Right lung (tissue), 5 donors: ENCODE data around the gene SEC14L1. TPM values are rescaled to one million over a fixed set of nuclear protein-coding genes. Genes with fewer than 3 reads are reported as not detected.
"Not testable (repeated sequence)": the region's sequence is repeated elsewhere in the genome, so short reads cannot be mapped to it uniquely, and the experiment has no call there.

Source experiments
- DNase-seq, 2 donors: peaks; one replicate each; pipeline ENCODE4 v3.0.0-alpha.2; 2013
- polyA plus RNA-seq, 5 donors: library from polyadenylated mRNA; unstranded; fragments of 120-200 nt; gene quantifications; one replicate each; pipeline versions ENCODE4 v1.2.1 to v1.2.3, GENCODE V29; 2013; ENCODE audit warnings: inconsistent platforms in 1 of 5, low replicate concordance in 1 of 5; ENCODE audit not compliant: insufficient read length in 5 of 5, insufficient read depth in 1 of 5

Gene SEC14L1
- polyA plus RNA-seq, 5 donors: 78.0 to 93.8 (median 81.1) TPM

DNA sequence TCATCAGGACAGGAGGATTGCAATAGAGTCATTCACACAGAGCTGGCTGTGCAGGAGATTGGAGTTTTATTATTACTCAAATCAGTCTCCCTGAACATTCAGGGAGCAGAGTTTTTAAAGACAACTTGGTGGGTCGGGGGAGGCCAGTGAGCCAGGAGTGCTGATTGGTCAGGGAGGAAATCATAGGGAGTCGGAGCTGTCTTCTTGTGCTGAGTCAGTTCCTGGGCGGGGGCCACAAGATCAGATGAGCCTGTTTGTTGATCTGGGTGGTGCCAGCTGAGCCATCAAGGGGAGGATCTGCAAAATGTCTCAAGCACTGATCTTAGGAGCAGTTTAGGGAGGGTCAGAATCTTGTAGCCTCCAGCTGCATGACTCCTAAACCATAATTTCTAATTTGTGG is 2.9 kb upstream of the SEC14L1 start:
- DNase-seq: not testable (repeated sequence)

DNA sequence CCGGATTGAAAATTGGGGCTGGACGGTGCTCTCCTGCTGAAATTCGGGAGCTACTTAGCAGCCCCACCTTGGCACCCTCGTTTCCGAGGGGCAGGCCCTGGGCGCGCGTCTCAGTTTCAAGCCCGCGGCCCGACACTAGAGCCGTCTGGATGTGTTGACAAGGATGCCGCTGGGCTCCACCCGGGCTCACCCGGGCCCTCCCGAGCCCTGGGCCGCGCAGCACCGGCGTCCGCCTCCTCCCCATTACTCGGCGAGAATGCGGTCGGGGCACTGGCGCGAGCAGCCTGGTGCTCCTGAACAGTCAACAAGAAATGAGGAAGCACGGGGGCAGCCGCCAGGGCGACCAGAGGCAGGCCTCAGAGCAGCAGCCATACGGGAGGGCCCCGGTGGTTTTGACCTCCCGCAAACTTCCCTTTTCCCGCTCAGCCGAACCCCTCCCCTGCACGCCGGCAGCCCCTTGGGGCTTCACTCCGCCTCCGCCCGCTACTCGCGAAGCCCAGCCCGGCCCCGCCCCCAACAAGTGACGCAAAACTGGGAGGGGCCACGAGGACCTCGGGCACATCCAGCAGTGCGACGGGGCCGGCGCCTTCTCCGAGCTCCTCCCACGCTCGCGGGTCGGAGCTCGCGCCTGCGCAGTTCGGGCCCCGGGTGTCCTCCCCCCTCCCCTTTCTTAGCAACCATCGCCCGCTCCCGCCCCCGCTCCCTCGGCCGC is 447 bp upstream of the SEC14L1 start:
- peak; percentile 99 to 100 for DNase-seq

DNA sequence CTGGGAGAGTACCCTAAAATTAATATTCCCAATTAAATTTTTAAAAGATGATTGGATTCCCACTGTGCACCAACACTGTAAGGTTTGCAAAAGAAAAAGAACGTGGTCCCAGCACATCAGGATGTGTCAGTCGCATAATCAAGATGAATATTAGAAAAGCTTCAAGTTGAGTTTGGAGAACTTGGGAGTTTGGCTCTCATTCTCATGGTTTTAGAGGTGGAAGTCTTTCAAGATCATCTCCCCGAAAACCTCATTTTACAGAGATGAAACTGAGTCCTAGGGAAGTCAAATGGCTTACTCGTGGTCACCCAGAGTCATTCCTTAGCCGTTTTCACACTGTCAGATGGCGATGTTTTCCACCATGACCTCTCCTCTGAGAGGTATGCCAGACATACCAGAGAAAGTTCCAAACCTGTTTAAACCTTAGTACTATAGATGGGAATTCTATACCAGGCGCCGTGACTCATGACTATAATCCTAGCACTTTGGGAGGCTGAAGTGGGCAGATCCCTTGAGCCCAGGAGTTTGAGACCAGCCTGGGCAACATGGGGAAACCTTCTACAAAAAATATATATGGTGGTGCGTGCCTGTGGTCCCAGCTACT is 1.2 kb downstream of the SEC14L1 start:
- DNase-seq: no peak

DNA sequence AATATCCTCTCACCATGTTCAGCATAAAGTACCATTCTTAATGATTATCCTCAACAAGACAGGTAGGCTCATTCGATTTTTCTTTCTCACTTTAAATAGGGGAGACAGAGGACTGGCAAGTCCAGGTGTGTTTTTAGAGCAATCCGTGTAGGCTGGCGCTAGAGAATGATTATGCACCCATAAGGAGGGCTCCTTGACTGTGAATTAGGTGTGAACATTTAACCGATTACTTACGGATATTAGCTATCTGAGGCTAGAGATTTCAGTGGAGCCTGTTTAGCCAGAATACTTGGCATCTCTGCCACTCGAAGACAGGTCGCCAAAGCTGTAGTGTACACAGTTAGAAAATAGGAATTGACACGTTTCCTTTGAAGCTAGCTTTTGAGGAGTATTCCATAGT is 1.9 kb downstream of the SEC14L1 start:
- DNase-seq: no peak

DNA sequence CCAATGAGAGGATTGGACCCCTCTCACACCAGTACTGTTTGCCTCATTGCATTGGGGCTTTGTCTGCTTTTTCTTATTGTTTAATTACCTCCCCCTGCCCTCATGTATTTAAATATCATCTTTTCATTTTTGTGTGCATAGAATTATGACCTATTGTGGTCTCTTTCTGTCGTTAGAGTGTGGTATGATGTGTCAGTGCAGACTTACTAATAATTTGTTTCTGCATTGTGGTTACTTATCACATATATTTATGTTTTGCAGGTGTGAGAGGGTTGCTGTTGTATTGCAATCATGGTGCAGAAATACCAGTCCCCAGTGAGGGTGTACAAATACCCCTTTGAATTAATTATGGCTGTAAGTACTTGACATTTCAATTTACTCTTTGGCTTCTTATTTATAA is 2.5 kb downstream of the SEC14L1 start:
- no peak for DNase-seq

DNA sequence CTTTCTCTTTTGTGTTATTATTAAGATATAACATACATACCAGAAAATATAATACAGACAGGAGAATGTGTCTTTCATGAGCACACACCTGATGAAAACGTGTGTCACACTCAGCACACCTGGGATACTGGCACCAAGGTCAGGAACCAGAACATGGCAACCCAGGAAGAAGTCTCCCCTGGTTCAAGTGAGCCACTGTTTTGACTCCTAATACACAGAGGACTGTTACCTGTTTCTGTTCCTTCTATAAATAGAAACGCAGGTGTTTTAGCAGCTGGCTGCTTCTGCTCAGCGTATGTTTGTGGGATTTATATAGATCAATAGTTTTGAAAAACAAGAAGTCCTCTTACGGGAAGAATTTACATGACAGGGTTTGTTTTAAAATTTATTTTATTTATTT is 3.5 kb downstream of the SEC14L1 start:
- no peak for DNase-seq

DNA sequence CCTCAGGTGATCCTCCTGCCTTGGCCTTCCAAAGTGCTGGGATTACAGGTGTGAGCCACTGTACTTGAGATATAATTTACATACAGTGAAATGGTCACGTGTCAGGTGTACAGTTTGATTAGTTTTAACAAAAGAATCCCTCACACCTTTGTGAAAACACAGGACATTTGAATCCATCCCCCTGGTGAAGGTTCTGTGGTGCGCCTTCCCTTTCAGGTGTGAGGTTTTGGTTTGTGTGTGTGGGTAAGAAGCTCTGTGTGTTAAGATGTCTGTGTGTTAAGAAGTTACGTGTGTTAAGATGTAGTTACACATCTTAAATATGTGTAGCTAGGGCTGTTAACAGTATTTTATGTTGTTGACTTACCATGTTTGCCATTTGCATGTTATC is 4.4 kb downstream of the SEC14L1 start:
- no peak for DNase-seq

DNA sequence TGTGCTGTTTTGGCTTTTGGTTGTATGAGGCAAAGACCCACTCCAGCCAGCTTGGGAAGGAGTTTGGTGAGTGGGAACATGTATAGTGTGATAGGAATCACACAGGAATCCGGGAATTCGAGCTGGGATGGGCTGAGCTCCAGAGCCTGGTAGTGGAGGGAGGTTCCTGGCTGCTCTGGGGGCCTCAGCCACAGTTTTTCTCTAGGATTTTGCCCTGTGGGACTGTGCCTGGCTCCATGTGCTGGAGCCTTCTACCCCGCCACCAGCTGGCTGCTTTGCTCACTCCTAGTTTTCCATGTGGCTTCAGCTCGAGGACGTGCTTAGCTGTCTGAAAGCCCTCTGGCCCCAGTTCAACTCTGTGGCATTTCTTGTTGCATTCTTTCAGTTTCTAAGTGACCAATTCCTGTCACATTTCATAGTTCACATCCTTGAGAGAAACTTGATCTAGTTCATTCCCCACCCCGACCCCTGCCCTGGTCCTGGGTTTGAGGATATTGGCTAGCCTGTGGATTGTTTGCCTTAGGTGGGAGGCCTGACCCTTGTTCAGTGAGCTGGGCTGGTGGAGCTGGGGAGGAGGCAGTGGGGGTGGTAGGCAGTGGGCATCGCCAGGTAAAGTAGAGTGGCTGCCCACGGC is 5.0 kb downstream of the SEC14L1 start:
- peak; percentile 81 to 85 for DNase-seq

DNA sequence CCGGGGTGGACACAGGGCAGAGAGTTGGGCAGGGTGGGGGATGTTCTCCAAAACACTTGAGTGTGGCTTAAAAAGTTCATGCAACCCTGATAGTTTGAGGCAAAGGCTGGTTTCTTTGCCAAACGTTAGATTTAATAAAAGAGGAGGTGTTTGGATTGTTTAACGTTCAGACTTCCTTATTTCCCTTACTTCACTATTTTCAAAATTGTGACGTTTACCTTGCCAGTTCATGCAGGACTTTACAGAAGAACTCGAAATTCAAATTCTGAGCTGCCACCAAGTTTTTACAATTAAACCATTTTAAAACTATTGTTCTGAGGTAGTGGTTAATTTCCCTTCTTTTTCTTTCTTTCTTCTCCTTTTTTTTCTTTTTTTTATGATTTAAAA is 5.5 kb downstream of the SEC14L1 start:
- DNase-seq: no peak

DNA sequence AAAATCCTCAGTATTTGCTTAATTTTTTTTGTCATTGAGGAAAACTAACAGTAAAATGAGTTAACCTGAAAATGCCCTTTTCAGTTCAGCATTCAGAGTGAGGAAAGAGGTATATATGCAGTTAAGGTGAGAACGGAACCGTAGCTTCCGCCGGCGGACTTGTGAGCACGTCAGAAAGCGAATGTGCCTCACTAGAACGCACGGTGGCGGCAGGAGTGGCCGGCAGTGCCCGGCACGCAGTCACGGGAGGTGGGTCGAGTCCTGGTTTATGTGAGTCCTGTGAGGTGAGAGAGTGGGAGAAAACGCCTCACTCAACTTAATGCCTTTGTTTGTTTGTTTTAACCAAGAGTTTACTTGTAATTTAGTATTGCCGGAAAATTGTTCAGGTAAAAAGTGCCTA is 6.1 kb downstream of the SEC14L1 start:
- DNase-seq: no peak

DNA sequence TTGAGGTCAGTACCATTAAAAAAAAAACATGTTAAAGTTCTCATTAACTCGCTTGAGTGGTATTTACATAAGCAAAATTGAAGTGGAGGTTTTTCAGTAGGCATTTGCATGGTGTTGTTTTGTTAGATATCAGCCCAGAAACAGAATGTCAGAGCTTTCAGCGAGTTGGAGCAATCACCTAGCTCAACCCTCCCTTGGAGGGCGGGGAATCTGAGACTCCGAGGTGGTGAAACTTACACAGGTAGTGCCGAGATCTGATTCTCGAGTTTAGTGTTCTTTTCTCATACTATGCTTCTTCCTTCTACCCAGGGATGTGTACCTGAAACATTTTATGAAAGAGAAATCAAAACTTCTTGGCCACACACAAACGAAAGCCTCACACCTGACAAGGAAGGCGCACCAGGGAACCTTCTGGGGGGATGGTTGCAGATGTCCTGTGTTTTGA is 6.6 kb downstream of the SEC14L1 start:
- no peak for DNase-seq

DNA sequence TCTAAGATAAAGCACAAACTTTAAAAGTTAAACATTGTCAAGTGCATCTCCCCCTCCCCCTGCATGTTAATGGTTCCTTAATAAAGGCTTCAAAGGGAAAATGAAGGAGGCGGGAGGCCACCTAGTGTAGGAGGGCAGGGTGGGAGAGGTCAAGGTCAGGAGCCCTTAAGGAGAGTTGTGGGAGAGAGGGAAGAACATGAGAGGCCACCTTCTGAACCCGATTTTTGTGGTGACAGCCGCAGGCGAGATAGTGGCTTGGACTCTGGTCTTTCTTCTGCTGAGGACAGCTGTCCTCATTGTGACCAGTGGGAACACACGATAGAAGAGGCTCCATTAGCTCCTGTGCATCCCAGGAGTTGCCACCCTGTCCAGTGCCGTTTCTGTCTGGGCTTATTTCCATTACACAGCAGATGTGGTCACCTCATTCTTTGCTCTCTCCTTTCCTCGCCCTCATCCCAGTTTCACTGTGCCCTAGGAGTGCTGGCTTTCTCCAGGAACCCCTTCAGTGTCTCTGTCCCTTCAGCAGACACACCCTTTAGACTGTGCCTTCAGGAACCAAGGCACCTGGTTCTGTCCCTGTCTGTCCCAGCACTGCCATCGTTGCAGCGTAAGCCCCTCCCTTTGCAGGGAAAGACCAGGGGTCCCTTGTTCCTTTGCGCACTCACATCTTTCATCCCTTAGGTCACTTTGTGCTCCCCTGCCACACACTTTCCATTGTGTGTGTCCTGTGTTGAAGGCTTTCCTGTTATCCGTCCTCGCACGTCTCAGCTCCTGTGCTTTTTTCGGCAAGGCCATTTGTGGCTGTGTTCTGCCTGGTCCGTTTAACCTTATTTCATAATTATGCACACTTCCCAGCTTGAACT is 7.5 kb downstream of the SEC14L1 start:
- no peak for DNase-seq

DNA sequence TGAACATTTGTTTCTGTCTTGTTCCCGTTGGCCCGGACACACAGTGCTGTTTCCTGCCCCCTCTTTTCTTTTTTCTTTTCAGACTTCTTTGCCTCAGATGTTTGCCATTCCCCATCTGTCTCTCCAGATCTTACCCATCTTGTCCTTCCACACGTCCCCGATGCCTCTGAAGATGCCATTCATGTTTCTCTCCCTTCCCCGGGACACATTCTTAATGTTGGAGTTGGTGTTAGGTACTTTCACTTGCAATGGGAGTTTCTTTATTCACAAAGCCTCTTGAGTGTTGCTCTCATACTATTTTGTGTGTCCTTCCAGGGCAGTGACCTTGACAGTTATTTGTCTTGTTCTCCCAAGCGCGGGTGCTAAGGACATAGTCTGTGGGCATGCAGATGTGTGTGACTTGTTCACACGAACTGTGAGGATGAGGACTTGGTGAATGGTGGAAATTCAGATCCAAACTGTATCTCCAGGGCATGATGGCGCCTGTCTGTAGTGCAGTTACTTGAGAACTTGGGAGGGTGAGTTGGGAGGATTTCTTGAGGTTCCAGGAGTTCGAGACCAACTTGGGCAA is 8.3 kb downstream of the SEC14L1 start:
- no peak for DNase-seq

DNA sequence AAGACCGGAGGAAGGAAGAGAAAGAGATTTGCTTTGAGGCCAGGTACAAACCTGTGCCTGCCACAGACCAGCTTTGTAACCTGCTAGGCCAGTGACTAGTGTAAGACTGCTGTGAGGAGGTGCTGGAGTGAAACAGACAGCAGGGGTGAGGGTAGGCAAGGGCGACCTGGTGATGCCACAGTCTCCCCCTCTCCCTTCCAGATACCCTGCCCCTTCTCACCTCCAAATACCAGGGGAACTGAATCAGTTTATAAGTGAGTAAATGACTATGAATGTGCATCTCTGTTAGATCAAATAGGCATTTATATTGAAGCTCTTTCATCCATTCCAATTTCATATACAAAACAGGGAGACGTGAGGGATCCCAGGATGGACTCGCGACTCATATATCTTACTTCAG is 9.4 kb downstream of the SEC14L1 start:
- no peak for DNase-seq

DNA sequence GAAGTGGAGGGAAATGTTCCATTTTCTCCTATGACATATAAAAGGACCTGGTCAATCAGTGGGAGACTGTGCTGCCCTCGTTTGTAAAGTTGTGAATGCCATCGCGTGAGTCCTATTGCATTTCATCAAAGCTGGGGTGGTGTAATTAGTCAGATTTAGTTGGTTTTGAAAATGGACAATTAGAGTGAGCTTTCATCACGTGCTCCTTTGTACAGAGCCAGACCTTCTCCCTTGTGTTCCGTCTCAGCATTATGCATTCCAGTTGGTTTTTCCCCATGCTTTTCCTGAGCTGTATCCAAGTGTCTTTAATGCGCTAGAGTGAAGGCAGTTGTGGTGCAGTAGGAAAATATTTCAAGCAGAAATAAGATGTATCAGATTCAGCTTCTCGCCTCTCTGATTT is 10.4 kb downstream of the SEC14L1 start:
- no peak for DNase-seq

DNA sequence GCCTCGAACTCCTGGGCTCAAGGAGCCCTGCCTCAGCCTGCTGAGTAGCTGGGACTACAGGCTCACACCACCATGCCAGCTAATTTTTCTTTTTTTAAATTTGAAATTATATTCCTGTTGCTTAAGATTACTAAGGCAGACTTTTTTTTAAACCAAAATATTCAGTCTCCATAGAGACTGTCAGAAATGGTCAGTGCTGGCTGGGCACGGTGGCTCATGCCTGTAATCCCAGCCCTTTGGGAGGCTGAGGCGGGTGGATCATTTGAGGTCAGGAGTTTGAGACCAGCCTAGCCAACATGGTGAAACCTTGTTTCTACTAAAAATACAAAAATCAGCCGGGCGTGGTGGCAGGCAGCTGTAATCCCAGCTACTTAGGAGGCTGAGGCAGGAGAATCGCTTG is 11.3 kb downstream of the SEC14L1 start:
- not testable (repeated sequence) for DNase-seq

DNA sequence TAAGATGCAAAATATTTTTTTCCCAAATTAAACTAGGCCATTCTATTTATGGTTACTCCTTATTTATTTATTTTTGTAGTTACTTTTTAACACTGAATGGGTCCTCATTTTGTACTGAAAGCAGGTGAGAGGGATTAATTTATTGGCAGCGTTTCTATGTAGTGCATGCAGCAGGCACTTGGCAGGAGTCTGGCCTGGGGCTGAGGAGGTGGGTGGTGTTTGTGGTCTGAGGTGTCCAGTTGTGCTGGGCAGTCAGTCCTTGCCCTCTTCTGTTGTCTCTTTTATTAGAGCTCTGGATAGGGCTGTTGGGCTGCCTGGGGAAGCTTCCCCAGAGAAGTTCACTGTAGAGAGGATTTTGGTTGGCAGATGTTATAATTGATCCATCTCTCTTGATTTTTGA is 12.7 kb downstream of the SEC14L1 start:
- DNase-seq: no peak

DNA sequence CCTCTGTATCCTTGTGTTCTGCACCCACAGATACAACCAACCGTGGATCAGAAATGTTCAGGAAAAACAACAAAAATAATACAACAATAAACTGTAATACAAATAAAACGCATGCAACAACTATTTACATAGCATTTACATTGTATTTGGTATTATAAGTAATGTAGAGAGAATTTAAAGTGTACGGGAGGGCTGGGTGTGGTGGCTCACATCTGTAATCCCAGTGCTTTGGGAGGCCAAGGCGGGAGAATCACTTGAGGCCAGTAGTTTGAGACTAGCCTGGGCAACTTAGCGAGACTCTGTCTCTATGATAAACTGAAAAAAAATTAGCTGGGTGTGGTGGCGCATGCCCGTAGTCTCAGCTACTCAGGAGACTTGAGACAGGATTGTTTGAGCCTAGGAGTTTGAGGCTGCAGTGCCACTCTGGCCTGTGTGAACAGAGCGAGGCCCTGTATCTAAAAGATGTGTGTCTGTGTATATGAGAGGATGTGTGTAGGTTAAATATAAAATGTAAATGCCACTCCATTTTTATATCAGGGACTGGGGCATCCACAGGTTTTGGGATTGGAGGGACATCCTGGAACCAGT is 13.3 kb downstream of the SEC14L1 start:
- DNase-seq: no peak

DNA sequence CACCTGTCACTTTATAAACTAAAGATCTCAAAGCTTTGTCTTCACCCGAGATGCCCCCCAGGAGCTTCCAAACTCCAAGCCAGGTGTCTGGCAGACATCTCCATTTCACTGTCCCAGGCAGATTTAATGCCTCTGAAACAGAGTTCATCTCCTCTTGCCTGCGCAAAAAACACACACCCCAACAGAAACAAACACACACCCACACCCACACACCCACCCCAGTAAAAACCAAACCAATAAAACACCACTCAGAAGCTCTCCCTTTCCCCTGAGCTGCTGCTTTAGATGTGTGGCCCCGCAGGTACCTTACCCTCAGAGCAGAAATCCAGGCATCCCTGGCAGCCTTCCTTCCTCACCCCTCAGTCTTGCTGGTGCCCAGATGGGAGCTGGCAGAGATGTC is 14.4 kb downstream of the SEC14L1 start:
- DNase-seq: no peak

DNA sequence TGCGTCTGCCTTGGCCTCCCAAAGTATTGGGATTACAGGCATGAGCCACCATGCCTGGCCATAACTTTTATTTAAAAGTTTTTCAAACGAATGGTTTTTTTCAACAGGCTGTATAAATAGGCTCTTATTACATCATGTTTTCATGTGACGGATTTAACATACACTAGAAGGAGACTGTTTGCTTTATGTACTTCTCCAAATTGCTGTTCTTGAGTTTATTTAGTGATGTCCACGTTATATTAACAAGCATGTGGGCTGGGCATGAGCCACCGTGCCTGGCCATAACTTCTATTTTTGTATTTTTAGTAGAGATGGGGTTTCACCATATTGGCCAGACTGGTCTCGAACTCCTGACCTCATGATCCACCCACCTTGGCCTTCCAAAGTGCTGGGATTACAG is 17.0 kb downstream of the SEC14L1 start:
- DNase-seq: not testable (repeated sequence)

DNA sequence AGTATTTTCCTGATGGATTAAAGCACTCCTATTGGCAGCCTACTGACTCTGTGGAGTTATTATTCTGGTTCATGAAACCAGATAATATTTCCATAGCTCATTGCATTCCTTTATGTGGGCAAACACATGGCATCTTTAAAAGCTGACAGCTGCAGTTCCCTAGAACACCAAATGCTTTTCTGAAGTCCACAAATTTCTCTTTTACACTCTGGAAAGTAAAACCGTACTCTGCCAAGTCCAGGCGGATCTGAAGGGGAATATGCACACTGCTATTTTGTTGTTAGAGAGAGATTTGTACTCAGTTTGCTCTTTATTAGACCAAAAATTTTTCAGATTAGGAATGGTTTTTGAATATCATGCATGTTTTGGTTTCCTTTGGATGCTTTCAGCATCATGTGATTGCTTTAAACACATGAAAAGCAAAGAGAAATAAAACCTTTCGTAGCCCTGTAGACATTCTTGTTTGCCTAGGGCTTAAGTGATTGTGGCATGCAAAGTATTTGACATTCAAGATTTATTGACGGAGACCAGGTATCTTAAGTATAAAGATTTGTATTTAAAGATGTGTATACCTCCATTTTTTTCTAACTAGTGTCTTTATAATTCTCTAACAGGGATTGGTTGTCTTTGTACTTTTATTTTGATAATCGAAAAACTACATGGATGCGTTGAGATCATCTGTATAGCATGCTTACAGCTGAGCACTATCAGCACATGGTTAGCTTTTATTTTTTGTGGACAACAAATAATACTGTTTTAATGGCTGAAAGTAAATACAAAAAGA is 19.5 kb downstream of the SEC14L1 start:
- DNase-seq: no peak
